Measurements from ENCODE around the gene ZNF492. TPM values are rescaled to one million over a fixed set of nuclear protein-coding genes. Genes with fewer than 3 reads are reported as not detected.
"Not testable (repeated sequence)": the region's sequence is repeated elsewhere in the genome, so short reads cannot be mapped to it uniquely, and the experiment has no call there.

Gene ZNF492
- total RNA-seq, 2 donors from 2014 or later: 0.37 to 0.57 TPM

GRCh38 chr19:22606954-22607652 lies 27.0 kb upstream of the ZNF492 start:
- DNase-seq: no peak
- peaks cover 4% of the 10 kb centered on the region for H3K36me3 Mint-ChIP-seq (ENCODE audit: low read depth)
- H3K4me3 Mint-ChIP-seq: no peak overlapping the region
- no peak overlapping the region for H3K27ac Mint-ChIP-seq
- no peaks in the 10 kb centered on the region for H3K4me1 Mint-ChIP-seq
- no peaks in the 10 kb centered on the region for H3K27me3 Mint-ChIP-seq
- no peaks in the 10 kb centered on the region for H3K9me3 ChIP-seq (ENCODE audit: control insufficient read depth, low read length, poor library complexity, severe bottlenecking)
- ATAC-seq: no peak

- H3K9me3 ChIP-seq (ENCODE audit: control insufficient read depth, low read length, poor library complexity, severe bottlenecking): no peaks in the 10 kb centered on the region
- no peak overlapping the region for H3K27ac Mint-ChIP-seq
- ATAC-seq: no peak
These were observed 26.3 kb upstream of the ZNF492 start for GRCh38 chr19:22607653-22608430.

GRCh38 chr19:22608441-22608840 lies 25.7 kb upstream of the ZNF492 start:
- no peaks in the 10 kb centered on the region for H3K9me3 ChIP-seq (ENCODE audit: control insufficient read depth, low read length, poor library complexity, severe bottlenecking)
- no peak for ATAC-seq
- Mint-ChIP-seq H3K4me3 (no peak overlapping the region), H3K27ac (no peak overlapping the region), H3K36me3 (ENCODE audit: low read depth) (peaks cover 3% of the 10 kb centered on the region), H3K27me3 (no peaks in the 10 kb centered on the region), H3K4me1 (no peaks in the 10 kb centered on the region)
- DNase-seq: no peak

More at GRCh38 chr19:22607653-22608430, 26.3 kb upstream of the ZNF492 start:
- H3K4me3 Mint-ChIP-seq: no peak overlapping the region
- DNase-seq: no peak
- H3K27me3 Mint-ChIP-seq: no peaks in the 10 kb centered on the region
- H3K4me1 Mint-ChIP-seq: no peaks in the 10 kb centered on the region
- H3K36me3 Mint-ChIP-seq (ENCODE audit: low read depth): peaks cover 3% of the 10 kb centered on the region

GRCh38 chr19:22609630-22610029 lies 24.5 kb upstream of the ZNF492 start:
- ATAC-seq (no peak), DNase-seq (no peak)
- no peaks in the 10 kb centered on the region for H3K9me3 ChIP-seq (ENCODE audit: control insufficient read depth, low read length, poor library complexity, severe bottlenecking)
- Mint-ChIP-seq H3K27ac (no peak overlapping the region), H3K36me3 (ENCODE audit: low read depth) (no peaks in the 10 kb centered on the region), H3K4me3 (no peak overlapping the region), H3K27me3 (no peaks in the 10 kb centered on the region), H3K4me1 (no peaks in the 10 kb centered on the region)

- H3K27ac Mint-ChIP-seq: no peak overlapping the region
- no peak for DNase-seq
- no peaks in the 10 kb centered on the region for H3K9me3 ChIP-seq (ENCODE audit: control insufficient read depth, low read length, poor library complexity, severe bottlenecking)
These were observed 24.0 kb upstream of the ZNF492 start for GRCh38 chr19:22610121-22610520.

GRCh38 chr19:22612316-22612715 lies 21.8 kb upstream of the ZNF492 start:
- DNase-seq: no peak
- no peaks in the 10 kb centered on the region for H3K36me3 Mint-ChIP-seq (ENCODE audit: low read depth)

More at GRCh38 chr19:22610121-22610520, 24.0 kb upstream of the ZNF492 start:
- no peak overlapping the region for H3K4me3 Mint-ChIP-seq
- H3K4me1 Mint-ChIP-seq: no peaks in the 10 kb centered on the region
- ATAC-seq: no peak
- H3K36me3 Mint-ChIP-seq (ENCODE audit: low read depth): no peaks in the 10 kb centered on the region
- no peaks in the 10 kb centered on the region for H3K27me3 Mint-ChIP-seq

GRCh38 chr19:22616659-22617058 lies 17.5 kb upstream of the ZNF492 start:
- Mint-ChIP-seq H3K27me3 (peaks cover 6% of the 10 kb centered on the region), H3K4me1 (no peaks in the 10 kb centered on the region), H3K4me3 (no peak overlapping the region), H3K36me3 (ENCODE audit: low read depth) (no peaks in the 10 kb centered on the region), H3K27ac (no peak overlapping the region)
- ATAC-seq: no peak
- no peak for DNase-seq
- H3K9me3 ChIP-seq (ENCODE audit: control insufficient read depth, low read length, poor library complexity, severe bottlenecking): no peaks in the 10 kb centered on the region

More at GRCh38 chr19:22612316-22612715, 21.8 kb upstream of the ZNF492 start:
- H3K9me3 ChIP-seq (ENCODE audit: control insufficient read depth, low read length, poor library complexity, severe bottlenecking): no peaks in the 10 kb centered on the region
- Mint-ChIP-seq H3K27ac (no peak overlapping the region), H3K4me3 (no peak overlapping the region), H3K27me3 (no peaks in the 10 kb centered on the region), H3K4me1 (no peaks in the 10 kb centered on the region)
- no peak for ATAC-seq

- not testable (repeated sequence) for H3K27me3 Mint-ChIP-seq; H3K36me3 Mint-ChIP-seq (ENCODE audit: low read depth); DNase-seq; H3K4me1 Mint-ChIP-seq; H3K9me3 ChIP-seq (ENCODE audit: control insufficient read depth, low read length, poor library complexity, severe bottlenecking); ATAC-seq; H3K27ac Mint-ChIP-seq; H3K4me3 Mint-ChIP-seq
These were observed 16.9 kb upstream of the ZNF492 start for GRCh38 chr19:22617181-22617580.

GRCh38 chr19:22617614-22618320 lies 16.4 kb upstream of the ZNF492 start:
- Mint-ChIP-seq H3K4me3 (no peak overlapping the region), H3K27me3 (peaks cover 6% of the 10 kb centered on the region), H3K27ac (no peak overlapping the region), H3K36me3 (ENCODE audit: low read depth) (no peaks in the 10 kb centered on the region), H3K4me1 (no peaks in the 10 kb centered on the region)
- ATAC-seq (no peak), DNase-seq (no peak)
- no peaks in the 10 kb centered on the region for H3K9me3 ChIP-seq (ENCODE audit: control insufficient read depth, low read length, poor library complexity, severe bottlenecking)

- Mint-ChIP-seq H3K27me3 (peaks cover 6% of the 10 kb centered on the region), H3K4me3 (no peak overlapping the region), H3K4me1 (no peaks in the 10 kb centered on the region), H3K27ac (no peak overlapping the region), H3K36me3 (ENCODE audit: low read depth) (no peaks in the 10 kb centered on the region)
- no peaks in the 10 kb centered on the region for H3K9me3 ChIP-seq (ENCODE audit: control insufficient read depth, low read length, poor library complexity, severe bottlenecking)
- DNase-seq (no peak), ATAC-seq (no peak)
These were observed 14.8 kb upstream of the ZNF492 start for GRCh38 chr19:22619371-22619770.

- H3K4me3 Mint-ChIP-seq: no peak overlapping the region
- H3K9me3 ChIP-seq (ENCODE audit: control insufficient read depth, low read length, poor library complexity, severe bottlenecking): no peaks in the 10 kb centered on the region
- H3K27ac Mint-ChIP-seq: no peak overlapping the region
- no peak for DNase-seq
- no peaks in the 10 kb centered on the region for H3K4me1 Mint-ChIP-seq
- ATAC-seq: no peak
- H3K36me3 Mint-ChIP-seq (ENCODE audit: low read depth): no peaks in the 10 kb centered on the region
- peaks cover 6% of the 10 kb centered on the region for H3K27me3 Mint-ChIP-seq
These were observed 14.2 kb upstream of the ZNF492 start for GRCh38 chr19:22619932-22620331.

- Mint-ChIP-seq H3K27me3 (peaks cover 6% of the 10 kb centered on the region), H3K4me1 (no peaks in the 10 kb centered on the region), H3K4me3 (no peak overlapping the region), H3K36me3 (ENCODE audit: low read depth) (no peaks in the 10 kb centered on the region), H3K27ac (no peak overlapping the region)
- DNase-seq (no peak), ATAC-seq (no peak)
- no peaks in the 10 kb centered on the region for H3K9me3 ChIP-seq (ENCODE audit: control insufficient read depth, low read length, poor library complexity, severe bottlenecking)
These were observed 13.7 kb upstream of the ZNF492 start for GRCh38 chr19:22620401-22620800.

GRCh38 chr19:22620912-22621311 lies 13.2 kb upstream of the ZNF492 start:
- no peaks in the 10 kb centered on the region for H3K9me3 ChIP-seq (ENCODE audit: control insufficient read depth, low read length, poor library complexity, severe bottlenecking)
- Mint-ChIP-seq H3K36me3 (ENCODE audit: low read depth) (no peaks in the 10 kb centered on the region), H3K4me3 (no peak overlapping the region), H3K27me3 (peaks cover 6% of the 10 kb centered on the region), H3K27ac (no peak overlapping the region), H3K4me1 (no peaks in the 10 kb centered on the region)
- ATAC-seq (no peak), DNase-seq (no peak)

All from T-helper 17 cell (primary cell).